Measurements from ENCODE around the gene SPTB. TPM values are rescaled to one million over a fixed set of nuclear protein-coding genes. Genes with fewer than 3 reads are reported as not detected.

SPTB gene
- total RNA-seq, 1 experiment from 2014 or later, result 0.43 TPM

- no TSS peak for BruUV-seq (replicated peaks)
- ChIA-PET POLR2A (ENCODE audit: low non-redundant PET) (interaction anchor here (0.6 kb wide), 1 partner anchor 10 kb away, joined by 6 read pairs; no protein-coding TSS in a partner anchor), CTCF (no interaction called here)
- no peaks in the 10 kb centered on the region for H3K27me3 ChIP-seq (replicated peaks; ENCODE audit: insufficient read depth, low read depth, low read length, poor library complexity)
- H3K4me3 ChIP-seq (ENCODE audit: low read depth, low read length, poor library complexity, severe bottlenecking), result no peak overlapping the region
- no peaks in the 10 kb centered on the region for H3K36me3 ChIP-seq (ENCODE audit: insufficient read depth, low read length, poor library complexity, severe bottlenecking)
- no peaks in the 10 kb centered on the region for H3K9me3 ChIP-seq (ENCODE audit: low read depth, low read length, poor library complexity, severe bottlenecking)
- no peak overlapping the region for H3K27ac ChIP-seq (ENCODE audit: low read depth, low read length, poor library complexity, severe bottlenecking)
- TF ChIP-seq, protein P1, sequence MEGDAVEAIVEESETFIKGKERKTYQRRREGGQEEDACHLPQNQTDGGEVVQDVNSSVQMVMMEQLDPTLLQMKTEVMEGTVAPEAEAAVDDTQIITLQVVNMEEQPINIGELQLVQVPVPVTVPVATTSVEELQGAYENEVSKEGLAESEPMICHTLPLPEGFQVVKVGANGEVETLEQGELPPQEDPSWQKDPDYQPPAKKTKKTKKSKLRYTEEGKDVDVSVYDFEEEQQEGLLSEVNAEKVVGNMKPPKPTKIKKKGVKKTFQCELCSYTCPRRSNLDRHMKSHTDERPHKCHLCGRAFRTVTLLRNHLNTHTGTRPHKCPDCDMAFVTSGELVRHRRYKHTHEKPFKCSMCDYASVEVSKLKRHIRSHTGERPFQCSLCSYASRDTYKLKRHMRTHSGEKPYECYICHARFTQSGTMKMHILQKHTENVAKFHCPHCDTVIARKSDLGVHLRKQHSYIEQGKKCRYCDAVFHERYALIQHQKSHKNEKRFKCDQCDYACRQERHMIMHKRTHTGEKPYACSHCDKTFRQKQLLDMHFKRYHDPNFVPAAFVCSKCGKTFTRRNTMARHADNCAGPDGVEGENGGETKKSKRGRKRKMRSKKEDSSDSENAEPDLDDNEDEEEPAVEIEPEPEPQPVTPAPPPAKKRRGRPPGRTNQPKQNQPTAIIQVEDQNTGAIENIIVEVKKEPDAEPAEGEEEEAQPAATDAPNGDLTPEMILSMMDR (conservative IDR thresholded peaks at IDR 0.05; ENCODE audit: low read depth, low read length), result no peak
- TF ChIP-seq EZH2 (IDR thresholded peaks at IDR 0.05; ENCODE audit: borderline replicate concordance, low read depth, low read length, poor library complexity, severe bottlenecking), result no peak
- no peak for DNase-seq (ENCODE audit: low spot score)
- H3K4me1 ChIP-seq (ENCODE audit: insufficient read depth, low read length, poor library complexity, severe bottlenecking), result peaks cover 18% of the 10 kb centered on the region
- intact Hi-C loops (cut with micrococcal nuclease; ENCODE audit: unreplicated experiment), result no loop called here
Measured at GRCh38 chr14:64706593-64707193, 173.0 kb downstream of the SPTB start.

GRCh38 chr14:64706119-64706592, 173.6 kb downstream of the SPTB start:
- no peak for DNase-seq (ENCODE audit: low spot score)
- H3K9me3 ChIP-seq (ENCODE audit: low read depth, low read length, poor library complexity, severe bottlenecking), result no peaks in the 10 kb centered on the region
- H3K4me3 ChIP-seq (ENCODE audit: low read depth, low read length, poor library complexity, severe bottlenecking), result peak overlapping the region; percentile 70
- H3K36me3 ChIP-seq (ENCODE audit: insufficient read depth, low read length, poor library complexity, severe bottlenecking), result no peaks in the 10 kb centered on the region
- H3K27me3 ChIP-seq (replicated peaks; ENCODE audit: insufficient read depth, low read depth, low read length, poor library complexity), result no peaks in the 10 kb centered on the region
- POLR2A ChIA-PET (ENCODE audit: low non-redundant PET), result no interaction called here
- peaks cover 18% of the 10 kb centered on the region for H3K4me1 ChIP-seq (ENCODE audit: insufficient read depth, low read length, poor library complexity, severe bottlenecking)
- intact Hi-C loops (cut with micrococcal nuclease; ENCODE audit: unreplicated experiment), result no loop called here
- no TSS peak for BruUV-seq (replicated peaks)
- H3K27ac ChIP-seq (ENCODE audit: low read depth, low read length, poor library complexity, severe bottlenecking), result no peak overlapping the region
- CTCF ChIA-PET, result no interaction called here
- TF ChIP-seq EZH2 (IDR thresholded peaks at IDR 0.05; ENCODE audit: borderline replicate concordance, low read depth, low read length, poor library complexity, severe bottlenecking), result no peak
- TF ChIP-seq, protein P1 (conservative IDR thresholded peaks at IDR 0.05; ENCODE audit: low read depth, low read length), result no peak

DNA sequence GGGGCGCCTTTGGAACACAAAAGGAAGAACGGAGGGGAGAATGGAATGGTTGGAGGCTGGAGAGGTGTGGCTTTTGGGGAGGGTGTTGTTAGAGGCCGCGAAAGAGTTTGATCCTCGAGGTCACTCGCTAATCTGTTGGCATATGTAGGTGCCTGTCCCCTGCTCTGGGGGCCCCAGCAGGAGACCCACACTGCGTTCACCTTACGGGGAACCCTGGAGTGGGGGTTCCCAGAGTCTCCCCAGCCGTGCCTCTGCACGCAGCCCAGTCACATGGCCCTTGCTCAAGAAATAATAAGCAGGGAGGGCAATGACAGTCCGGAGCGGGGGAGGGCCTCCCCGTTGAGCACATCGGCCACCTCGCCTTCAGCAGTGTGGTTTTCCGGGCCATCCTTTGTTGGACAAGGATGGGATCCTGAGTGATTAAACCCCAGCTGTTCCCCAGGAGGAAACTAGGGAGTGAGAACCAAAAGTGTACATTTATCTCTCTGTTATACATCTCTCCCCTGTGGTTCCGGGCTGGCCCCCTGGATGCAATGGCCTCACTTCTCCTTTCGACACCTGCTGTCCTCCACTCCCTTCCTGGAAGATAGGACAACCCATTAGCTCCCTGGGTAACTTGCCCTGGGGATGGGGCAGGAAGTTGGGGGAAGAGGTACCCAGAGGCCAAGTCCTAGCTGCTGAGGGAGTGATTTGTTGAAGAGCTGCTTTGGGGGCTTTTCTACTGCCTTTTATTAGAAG, 174.2 kb downstream of the SPTB start:
- Histone ChIP-seq H3K27ac (ENCODE audit: low read depth, low read length, poor library complexity, severe bottlenecking) (peak overlapping the region; percentile 76), H3K9me3 (ENCODE audit: low read depth, low read length, poor library complexity, severe bottlenecking) (no peaks in the 10 kb centered on the region), H3K36me3 (ENCODE audit: insufficient read depth, low read length, poor library complexity, severe bottlenecking) (no peaks in the 10 kb centered on the region), H3K27me3 (replicated peaks; ENCODE audit: insufficient read depth, low read depth, low read length, poor library complexity) (no peaks in the 10 kb centered on the region), H3K4me1 (ENCODE audit: insufficient read depth, low read length, poor library complexity, severe bottlenecking) (peaks cover 18% of the 10 kb centered on the region), H3K4me3 (ENCODE audit: low read depth, low read length, poor library complexity, severe bottlenecking) (peak overlapping the region; percentile 70)
- ChIA-PET CTCF (interaction anchor here (1.0 kb wide), 1 partner anchor 175 kb away, joined by 4 read pairs; no protein-coding TSS in a partner anchor), POLR2A (ENCODE audit: low non-redundant PET) (interaction anchor here (0.6 kb wide), 1 partner anchor 982 kb away, joined by 3 read pairs; no protein-coding TSS in a partner anchor)
- TF ChIP-seq, protein P1 (conservative IDR thresholded peaks at IDR 0.05; ENCODE audit: low read depth, low read length), result no peak
- no peak for TF ChIP-seq EZH2 (IDR thresholded peaks at IDR 0.05; ENCODE audit: borderline replicate concordance, low read depth, low read length, poor library complexity, severe bottlenecking)
- TSS peak; percentile 62 for BruUV-seq (replicated peaks)
- no peak for DNase-seq (ENCODE audit: low spot score)
- intact Hi-C loops (cut with micrococcal nuclease; ENCODE audit: unreplicated experiment), result no loop called here
